MM.1S (cell line): ENCODE results near the gene NAB1.

Experiments
- DNase-seq: peaks from one replicate; pipeline ENCODE4 v3.0.0-alpha.2; 2015
- H2AFZ ChIP-seq: fragments of 300-600 bp; sonication (generic); 2 replicates; pipeline ENCODE4 v1.6.0; 2016; ENCODE audit warnings: antibody characterized with exemption, low read length
- H3F3A ChIP-seq: fragments of 300-600 bp; sonication (generic); 2 replicates; pipeline ENCODE4 v1.6.1; 2016; ENCODE audit warnings: mild to moderate bottlenecking, antibody characterized with exemption, low read length, moderate library complexity, mixed read lengths; ENCODE audit not compliant: insufficient read depth
- H3K27ac ChIP-seq: fragments of 300-600 bp; sonication (generic); 2 replicates; pipeline ENCODE4 v1.5.1; 2016; ENCODE audit warnings: mild to moderate bottlenecking, low read length
- H3K27me3 ChIP-seq: fragments of 300-600 bp; sonication (generic); replicated peaks from 2 replicates; pipeline ENCODE4 v1.6.0; 2016; ENCODE audit warnings: low read length; ENCODE audit not compliant: insufficient read depth
- H3K36me3 ChIP-seq: fragments of 300-600 bp; sonication (generic); replicated peaks from 2 replicates; pipeline ENCODE4 v1.6.1; 2016; ENCODE audit warnings: mild to moderate bottlenecking, low read length, mixed read lengths; ENCODE audit not compliant: insufficient read depth
- H3K4me1 ChIP-seq: fragments of 300-600 bp; sonication (generic); 2 replicates; pipeline ENCODE4 v1.6.1; 2016; ENCODE audit warnings: low read length, mixed read lengths
- H3K4me2 ChIP-seq: fragments of 300-600 bp; sonication (generic); 2 replicates; pipeline ENCODE4 v1.6.0; 2016; ENCODE audit warnings: low read depth, low read length
- H3K4me3 ChIP-seq: fragments of 300-600 bp; sonication (generic); 2 replicates; pipeline ENCODE4 v1.5.1; 2016; ENCODE audit warnings: low read length, mixed read lengths
- H3K79me2 ChIP-seq: fragments of 300-600 bp; sonication (generic); 2 replicates; pipeline ENCODE4 v1.6.1; 2016; ENCODE audit warnings: mixed run types, low read length, mixed read lengths
- H3K9ac ChIP-seq: fragments of 300-600 bp; sonication (generic); 2 replicates; pipeline ENCODE4 v1.6.1; 2016; ENCODE audit warnings: low read length, mixed read lengths
- H3K9me2 ChIP-seq: fragments of 300-600 bp; sonication (generic); replicated peaks from 2 replicates; pipeline ENCODE4 v1.6.1; 2016; ENCODE audit warnings: mild to moderate bottlenecking, low read length, mixed read lengths; ENCODE audit not compliant: insufficient read depth
- H3K9me3 ChIP-seq: fragments of 300-600 bp; sonication (generic); replicated peaks from 2 replicates; pipeline ENCODE4 v1.6.1; 2016; ENCODE audit warnings: mild to moderate bottlenecking, low read length, mixed read lengths; ENCODE audit not compliant: insufficient read depth
- H4K20me1 ChIP-seq: fragments of 300-600 bp; sonication (generic); 2 replicates; pipeline ENCODE4 v1.6.1; 2016; ENCODE audit warnings: mild to moderate bottlenecking, low read length, moderate library complexity, mixed read lengths; ENCODE audit not compliant: insufficient read depth
- EZH2 ChIP-seq: fragments of 300-600 bp; sonication (generic); optimal IDR thresholded peaks from 2 replicates; pipeline ENCODE3; 2017; ENCODE audit warnings: low read depth, mild to moderate bottlenecking, antibody characterized with exemption, low read length, mixed read lengths
- EZH2phosphoT487 ChIP-seq: fragments of 300-600 bp; sonication (generic); IDR thresholded peaks from 2 replicates; pipeline ENCODE4 v1.6.1; 2018; ENCODE audit warnings: antibody characterized with exemption, low read length
- TF ChIP-seq, protein P1 (sequence below): fragments of 300-600 bp; sonication (generic); IDR thresholded peaks from 2 replicates; pipeline ENCODE4 v1.5.1; 2016; ENCODE audit warnings: antibody characterized with exemption, low read length, mixed read lengths

NAB1 gene

DNA sequence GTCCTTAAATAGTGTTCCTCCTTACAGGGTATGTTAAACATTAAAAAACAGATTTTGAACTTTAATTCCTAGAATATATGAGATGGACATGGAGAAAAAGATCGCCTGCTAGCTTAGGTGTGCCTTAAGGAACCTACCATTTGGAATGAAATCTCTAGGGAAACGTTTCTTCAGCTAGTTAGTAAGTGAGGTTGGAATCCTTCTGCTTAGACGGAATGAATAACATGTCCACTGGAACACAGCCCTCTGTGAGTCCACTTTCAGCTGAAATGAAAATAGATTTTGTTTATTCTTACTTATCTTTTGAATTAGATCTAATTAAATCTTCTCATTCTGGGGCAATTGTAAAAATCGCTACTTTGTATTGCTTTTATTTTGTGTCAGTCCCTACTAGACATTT is 28.4 kb downstream of the NAB1 start:
- no peaks in the 10 kb centered on the region for H4K20me1 ChIP-seq
- peaks cover 7% of the 10 kb centered on the region; the same call in 1 of the 2 replicates for H3F3A ChIP-seq
- no peak overlapping the region for H3K4me2 ChIP-seq
- H3K9me2 ChIP-seq = no peaks in the 10 kb centered on the region
- no peak overlapping the region for H3K4me3 ChIP-seq
- H2AFZ ChIP-seq = no peak overlapping the region
- no peaks in the 10 kb centered on the region for H3K27me3 ChIP-seq
- no peaks in the 10 kb centered on the region for H3K36me3 ChIP-seq
- TF ChIP-seq EZH2phosphoT487 (no peak), EZH2 (no peak)
- TF ChIP-seq, protein P1, sequence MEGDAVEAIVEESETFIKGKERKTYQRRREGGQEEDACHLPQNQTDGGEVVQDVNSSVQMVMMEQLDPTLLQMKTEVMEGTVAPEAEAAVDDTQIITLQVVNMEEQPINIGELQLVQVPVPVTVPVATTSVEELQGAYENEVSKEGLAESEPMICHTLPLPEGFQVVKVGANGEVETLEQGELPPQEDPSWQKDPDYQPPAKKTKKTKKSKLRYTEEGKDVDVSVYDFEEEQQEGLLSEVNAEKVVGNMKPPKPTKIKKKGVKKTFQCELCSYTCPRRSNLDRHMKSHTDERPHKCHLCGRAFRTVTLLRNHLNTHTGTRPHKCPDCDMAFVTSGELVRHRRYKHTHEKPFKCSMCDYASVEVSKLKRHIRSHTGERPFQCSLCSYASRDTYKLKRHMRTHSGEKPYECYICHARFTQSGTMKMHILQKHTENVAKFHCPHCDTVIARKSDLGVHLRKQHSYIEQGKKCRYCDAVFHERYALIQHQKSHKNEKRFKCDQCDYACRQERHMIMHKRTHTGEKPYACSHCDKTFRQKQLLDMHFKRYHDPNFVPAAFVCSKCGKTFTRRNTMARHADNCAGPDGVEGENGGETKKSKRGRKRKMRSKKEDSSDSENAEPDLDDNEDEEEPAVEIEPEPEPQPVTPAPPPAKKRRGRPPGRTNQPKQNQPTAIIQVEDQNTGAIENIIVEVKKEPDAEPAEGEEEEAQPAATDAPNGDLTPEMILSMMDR = no peak
- H3K9ac ChIP-seq = no peak overlapping the region
- H3K79me2 ChIP-seq = no peaks in the 10 kb centered on the region
- no peak overlapping the region for H3K27ac ChIP-seq
- H3K9me3 ChIP-seq = no peaks in the 10 kb centered on the region
- peaks cover 18% of the 10 kb centered on the region for H3K4me1 ChIP-seq
- no peak for DNase-seq

DNA sequence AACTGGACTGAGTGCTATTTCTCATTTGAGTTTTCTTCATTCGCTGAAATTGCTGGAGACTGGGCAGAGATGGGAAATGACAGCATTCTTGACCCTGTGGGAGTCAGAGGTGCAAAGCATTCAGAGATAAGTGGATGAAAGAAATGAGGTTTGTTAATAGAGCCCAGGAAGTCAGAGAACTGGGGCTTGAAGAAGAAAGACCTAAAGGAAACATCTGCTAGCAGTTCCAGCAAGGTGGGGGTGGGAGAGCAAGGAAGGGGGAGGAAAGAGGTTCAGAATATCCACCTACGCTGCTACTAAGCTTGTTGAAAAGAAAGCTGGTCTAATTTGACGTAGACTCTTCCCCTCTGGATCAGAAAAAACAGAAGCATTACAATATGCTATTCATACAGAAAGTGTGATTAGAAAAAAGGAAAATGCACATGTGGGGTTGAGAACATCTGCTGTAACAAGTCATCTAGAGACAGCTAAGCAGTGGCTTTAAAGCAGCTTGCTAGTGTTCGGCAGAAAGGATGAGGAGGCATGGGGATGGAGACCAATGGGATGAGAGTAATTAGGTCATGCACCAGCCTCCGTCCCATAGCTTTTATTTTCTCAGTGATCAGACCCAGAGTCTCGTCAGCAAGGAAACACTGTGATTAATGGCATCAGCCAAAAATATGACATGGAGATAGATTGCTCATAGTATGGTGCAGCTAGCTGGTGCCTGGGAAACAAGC is 29.7 kb downstream of the NAB1 start:
- peaks cover 7% of the 10 kb centered on the region; the same call in 1 of the 2 replicates for H3F3A ChIP-seq
- no peak overlapping the region for H2AFZ ChIP-seq
- TF ChIP-seq, protein P1 = no peak
- TF ChIP-seq EZH2phosphoT487 (no peak), EZH2 (no peak)
- no peak overlapping the region for H3K27ac ChIP-seq
- no peaks in the 10 kb centered on the region for H3K36me3 ChIP-seq
- H3K27me3 ChIP-seq = no peaks in the 10 kb centered on the region
- no peaks in the 10 kb centered on the region for H3K79me2 ChIP-seq
- no peak overlapping the region for H3K4me3 ChIP-seq
- no peak for DNase-seq
- peaks cover 18% of the 10 kb centered on the region for H3K4me1 ChIP-seq
- no peak overlapping the region for H3K4me2 ChIP-seq
- H3K9ac ChIP-seq = no peak overlapping the region
- no peaks in the 10 kb centered on the region for H4K20me1 ChIP-seq
- no peaks in the 10 kb centered on the region for H3K9me3 ChIP-seq
- no peaks in the 10 kb centered on the region for H3K9me2 ChIP-seq

DNA sequence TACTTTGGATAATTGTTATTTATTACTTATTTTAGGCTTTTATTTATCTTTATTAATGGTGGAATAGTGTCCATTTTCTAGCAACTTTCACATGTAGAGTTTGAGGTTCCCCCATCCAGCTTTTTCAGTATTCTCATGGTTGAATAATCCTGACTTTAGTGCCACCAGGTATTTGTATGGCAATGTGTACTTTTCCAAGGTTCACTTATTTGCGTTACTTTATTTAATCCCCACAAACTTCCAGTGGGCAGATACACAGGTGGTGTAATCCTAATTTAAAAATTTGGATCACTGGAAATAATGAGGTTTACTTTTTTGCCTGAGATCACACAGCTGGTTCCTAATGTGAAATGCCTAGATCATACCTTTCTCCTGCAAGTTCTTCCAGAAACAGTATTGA is 30.5 kb downstream of the NAB1 start:
- H3K9me3 ChIP-seq = no peaks in the 10 kb centered on the region
- H3K36me3 ChIP-seq = no peaks in the 10 kb centered on the region
- H3K27me3 ChIP-seq = no peaks in the 10 kb centered on the region
- H3K27ac ChIP-seq = no peak overlapping the region
- H3K9ac ChIP-seq = no peak overlapping the region
- TF ChIP-seq, protein P1 = no peak
- TF ChIP-seq EZH2phosphoT487 = no peak
- TF ChIP-seq EZH2 = no peak
- no peak overlapping the region for H2AFZ ChIP-seq
- H3F3A ChIP-seq = peaks cover 7% of the 10 kb centered on the region; the same call in 1 of the 2 replicates
- H3K79me2 ChIP-seq = no peaks in the 10 kb centered on the region
- no peak for DNase-seq
- no peak overlapping the region for H3K4me2 ChIP-seq
- H3K4me1 ChIP-seq = peaks cover 14% of the 10 kb centered on the region
- H4K20me1 ChIP-seq = no peaks in the 10 kb centered on the region
- no peaks in the 10 kb centered on the region for H3K9me2 ChIP-seq
- H3K4me3 ChIP-seq = no peak overlapping the region
